Fibroblast of the aortic adventitia (primary cell): ENCODE results near the gene SLC35D1. TPM values are rescaled to one million over a fixed set of nuclear protein-coding genes. Genes with fewer than 3 reads are reported as not detected.
A peak's percentile ranks its signal among the peaks of the same experiment; 100 is the strongest.

Source experiments
- DNase-seq: peaks from one replicate; pipeline ENCODE4 v3.0.0-alpha.2; 2010; ENCODE audit warnings: low read depth
- H3K4me3 ChIP-seq: 2 replicates; pipeline ENCODE4 v1.5.1; 2011; ENCODE audit warnings: low read depth, mild to moderate bottlenecking, control low read depth, low read length, moderate library complexity
- CTCF ChIP-seq: IDR thresholded peaks from 2 replicates; pipeline ENCODE4 v1.5.1; 2011; ENCODE audit warnings: mild to moderate bottlenecking, low read length, control low read depth, inconsistent platforms; ENCODE audit not compliant: insufficient read depth
- total RNA-seq: library from RNA; depleted of rRNA; stranded (reverse); fragments of >200 nt; gene quantifications from 2 replicates; pipeline ENCODE4 v1.2.3, GENCODE V29; 2012; ENCODE audit warnings: low replicate concordance

Gene SLC35D1
- total RNA-seq, 1 donor, result 12.6 TPM

GRCh38 chr1:67031859-67032247 is 22.1 kb downstream of the SLC35D1 start:
- no peak overlapping the region for H3K4me3 ChIP-seq
- TF ChIP-seq CTCF, result no peak
- no peak for DNase-seq

- TF ChIP-seq CTCF, result no peak
- DNase-seq, result peak; percentile 78
- H3K4me3 ChIP-seq, result no peak overlapping the region
Observed at GRCh38 chr1:67031121-67031858, 22.7 kb downstream of the SLC35D1 start.

- no peak for DNase-seq
- H3K4me3 ChIP-seq, result no peak overlapping the region
- no peak for TF ChIP-seq CTCF
Observed at GRCh38 chr1:67029472-67029871, 24.5 kb downstream of the SLC35D1 start.

GRCh38 chr1:67020765-67021164 is 33.2 kb downstream of the SLC35D1 start:
- no peak overlapping the region for H3K4me3 ChIP-seq
- no peak for TF ChIP-seq CTCF
- DNase-seq, result no peak

DNA sequence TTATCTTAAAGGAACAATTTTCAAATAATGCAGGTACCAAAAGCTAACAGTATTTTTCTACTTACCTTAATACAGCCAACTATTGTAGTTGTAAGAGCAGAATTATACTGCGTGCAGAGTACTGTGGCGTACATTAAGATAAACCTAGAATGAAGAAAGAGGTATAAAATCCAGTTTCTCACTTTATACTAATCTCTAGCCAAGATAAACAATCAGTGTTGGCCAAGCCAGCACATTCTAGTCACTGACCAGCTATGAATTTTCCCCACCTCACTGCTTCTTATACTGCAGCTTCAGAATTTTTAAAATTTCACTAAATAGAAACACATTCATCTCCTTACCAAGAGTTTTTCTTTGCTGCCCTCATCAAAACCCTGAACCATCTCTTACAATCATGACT is 33.6 kb downstream of the SLC35D1 start:
- DNase-seq, result peak; percentile 86
- TF ChIP-seq CTCF, result no peak
- H3K4me3 ChIP-seq, result no peak overlapping the region

DNA sequence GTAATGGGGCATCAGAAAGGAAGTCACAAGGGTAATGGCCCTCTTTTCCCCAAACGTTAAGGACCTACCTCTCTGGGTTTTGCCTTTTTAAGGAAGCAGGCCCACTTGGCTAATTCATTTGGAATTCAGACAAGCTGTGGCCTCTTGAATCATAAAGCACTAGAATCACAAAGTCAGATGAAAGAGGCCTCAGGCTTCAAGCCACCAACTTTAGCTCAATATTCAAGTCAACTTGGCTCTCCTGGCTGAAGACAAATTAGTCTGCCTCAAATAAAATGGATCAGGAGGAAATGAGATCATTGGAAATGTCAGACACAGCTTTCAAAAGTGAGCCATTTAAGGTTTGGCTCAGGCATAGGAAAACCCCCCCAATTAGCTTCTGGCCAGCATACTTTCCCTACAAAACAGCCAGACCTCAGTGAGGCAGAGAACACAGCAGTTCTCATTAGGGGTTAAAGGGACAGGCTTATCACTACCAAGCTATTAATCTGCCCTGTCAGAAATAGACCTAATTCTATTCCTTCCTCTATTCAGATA is 34.3 kb downstream of the SLC35D1 start:
- peak; percentile 92 for DNase-seq
- no peak for TF ChIP-seq CTCF

GRCh38 chr1:67019121-67019520 is 34.8 kb downstream of the SLC35D1 start:
- no peak overlapping the region for H3K4me3 ChIP-seq
- no peak for TF ChIP-seq CTCF
- no peak for DNase-seq

More for the DNA sequence above, 34.3 kb downstream of the SLC35D1 start:
- no peak overlapping the region for H3K4me3 ChIP-seq
